GM19025 (cell line): ENCODE data around the gene SPSB1.

Experiments
- ATAC-seq: cut with Tn5 transposase; IDR thresholded peaks from one replicate; pipeline ENCODE4 v1.9.1; 2021; ENCODE audit warnings: mild to moderate bottlenecking, low read depth, moderate library complexity; ENCODE audit not compliant: unreplicated experiment

Gene SPSB1

DNA sequence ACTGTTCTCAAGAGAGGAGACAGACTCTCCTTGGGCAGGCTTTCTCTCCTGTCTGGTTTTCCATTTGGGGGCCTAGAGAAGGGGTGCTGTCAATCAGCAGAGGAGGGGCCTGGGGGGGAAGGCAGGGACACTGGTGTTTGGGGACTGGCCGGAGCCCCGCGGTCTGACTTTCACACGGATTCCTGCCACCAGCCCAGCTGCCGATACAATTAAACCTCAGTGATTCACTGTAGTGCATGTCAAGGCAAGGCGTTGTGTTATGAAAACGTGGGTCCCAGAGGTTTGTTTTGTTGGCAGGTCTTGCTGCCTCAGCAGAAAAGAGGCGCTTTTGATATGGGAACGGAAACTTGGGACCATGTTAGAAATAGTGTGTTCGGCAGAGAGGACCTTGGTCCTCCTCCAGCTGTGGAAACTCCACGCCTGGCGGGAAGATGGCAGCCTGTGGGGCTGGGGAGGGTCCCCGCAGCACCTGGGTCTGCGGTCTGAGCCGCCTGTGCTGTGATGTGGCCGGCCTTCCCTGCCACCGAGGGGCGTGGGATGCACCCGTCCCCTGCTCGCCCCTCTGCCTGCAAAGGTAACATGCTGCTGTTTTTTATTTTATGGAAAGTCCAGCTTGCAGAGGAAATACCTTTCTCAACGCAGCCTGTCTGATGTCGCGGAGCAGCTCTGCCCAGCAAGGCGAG lies 47.6 kb downstream of the SPSB1 start:
- ATAC-seq, result no peak

DNA sequence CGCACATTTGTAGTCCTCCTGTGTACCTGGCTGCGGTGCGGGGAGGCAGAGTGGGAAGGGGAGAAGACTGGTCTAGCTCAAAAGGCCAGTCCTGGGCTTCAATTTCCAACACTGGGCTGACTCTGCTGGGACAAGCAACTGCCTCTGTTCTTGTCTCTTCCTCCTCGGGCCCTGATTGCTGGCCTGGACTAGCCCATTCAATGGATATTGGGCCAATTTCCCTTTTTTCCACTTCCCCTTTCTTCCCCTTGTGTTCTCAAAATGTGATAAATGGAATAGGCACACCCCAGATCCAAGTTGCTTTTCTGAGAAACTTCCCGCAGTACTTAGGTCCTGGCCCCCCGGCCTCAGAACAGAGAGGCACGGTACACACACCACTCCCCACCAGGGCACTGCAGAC lies 48.2 kb downstream of the SPSB1 start:
- ATAC-seq, result no peak

DNA sequence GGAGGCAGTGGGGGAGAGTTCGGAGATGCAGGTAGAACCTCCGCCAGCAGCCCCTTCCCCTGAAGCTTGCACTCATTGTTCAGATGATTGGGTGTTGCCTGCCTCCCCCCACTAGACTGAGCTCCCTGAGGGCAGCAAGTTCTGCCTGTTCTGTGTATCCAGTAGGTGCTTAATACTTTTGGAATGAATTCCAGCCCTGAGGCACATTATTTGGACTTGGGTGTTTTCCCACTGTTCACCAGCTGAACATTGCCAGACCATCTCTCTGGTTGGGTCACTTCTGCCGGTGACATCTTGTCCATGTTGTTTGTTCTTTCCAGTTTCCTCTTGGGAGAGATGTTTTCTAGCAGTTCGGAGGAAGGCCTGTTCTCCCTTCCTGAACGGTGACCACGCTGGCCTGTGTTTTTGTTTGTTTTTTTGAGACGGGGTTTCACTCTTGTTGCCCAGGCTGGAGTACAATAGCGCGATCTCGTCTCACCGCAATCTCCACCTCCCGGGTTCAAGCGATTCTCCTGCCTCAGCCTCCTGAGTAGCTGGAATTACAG lies 48.7 kb downstream of the SPSB1 start:
- no peak for ATAC-seq

DNA sequence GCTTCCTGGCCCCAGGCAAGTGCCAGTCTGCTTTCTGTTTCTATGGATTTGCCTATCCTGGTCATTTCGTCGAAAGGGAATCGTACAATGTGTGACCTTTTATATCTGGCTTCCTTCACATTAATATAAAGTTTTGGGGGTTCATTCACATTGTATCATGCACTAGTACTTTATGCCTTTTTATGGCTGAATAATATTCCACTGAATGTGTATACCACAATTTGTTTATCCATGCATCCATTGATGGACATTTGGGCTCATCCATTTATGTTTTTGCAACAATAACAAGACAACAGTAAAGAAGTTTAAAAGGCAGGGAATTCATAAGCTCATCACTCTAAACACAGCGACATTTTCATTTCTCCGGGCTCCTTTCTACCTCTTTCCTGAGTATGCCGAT lies 50.6 kb downstream of the SPSB1 start:
- no peak for ATAC-seq

DNA sequence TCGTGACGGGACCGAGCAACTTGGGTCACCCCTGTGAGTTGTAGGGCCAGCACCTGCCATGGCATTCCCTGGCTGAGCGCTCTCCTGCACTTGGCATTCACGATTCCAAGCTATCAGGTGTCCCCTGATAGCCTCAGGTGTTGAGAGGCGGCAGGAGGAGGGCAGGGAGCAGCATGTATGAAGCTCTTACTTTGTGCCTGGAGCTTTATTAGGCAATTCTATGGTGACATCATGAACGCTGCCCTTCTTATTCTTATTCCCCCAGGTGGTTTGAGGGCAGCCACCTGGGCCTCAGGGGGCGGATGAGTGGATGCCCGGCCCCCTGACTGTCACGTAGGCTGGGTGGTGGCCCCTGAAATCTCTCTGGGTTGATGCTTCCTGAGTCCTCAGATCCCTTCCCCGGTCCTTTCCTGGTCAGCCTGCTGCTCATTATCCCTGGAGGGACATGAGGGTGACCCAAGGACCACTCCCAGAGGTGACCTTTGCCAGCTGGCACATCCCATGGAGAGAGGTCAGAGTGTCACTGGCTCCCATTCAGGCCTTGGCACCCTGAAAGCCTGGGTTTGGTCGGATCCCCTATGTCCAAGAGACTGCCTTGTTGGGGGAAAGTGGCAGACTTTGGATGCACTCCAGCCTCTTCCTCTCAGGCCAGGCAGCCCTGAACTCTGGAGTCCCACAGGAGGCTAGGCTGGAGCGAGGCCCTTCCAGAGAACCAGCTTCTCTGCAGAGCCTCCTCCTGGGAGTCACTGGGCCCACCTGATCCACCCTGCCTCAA lies 51.9 kb downstream of the SPSB1 start:
- no peak for ATAC-seq

DNA sequence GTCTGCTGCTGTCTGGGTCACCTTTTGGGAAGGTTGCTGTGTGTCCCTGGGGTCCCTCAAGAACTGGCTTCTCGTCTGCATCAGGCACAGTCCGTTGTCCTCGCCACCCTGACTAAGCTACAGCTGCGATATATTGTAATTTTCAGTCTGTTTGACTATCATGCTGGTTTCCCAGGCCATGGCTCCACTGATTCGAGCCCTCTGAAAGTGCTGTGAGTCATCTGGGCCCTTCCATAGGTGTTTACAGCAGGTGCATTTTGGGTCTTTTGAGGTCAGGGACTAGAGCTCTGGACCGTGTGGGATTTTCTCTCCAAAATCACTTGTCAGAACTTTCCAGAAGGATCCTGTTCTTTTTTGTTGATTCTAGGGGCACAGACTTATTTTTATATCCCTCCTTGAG lies 52.8 kb downstream of the SPSB1 start:
- no peak for ATAC-seq

DNA sequence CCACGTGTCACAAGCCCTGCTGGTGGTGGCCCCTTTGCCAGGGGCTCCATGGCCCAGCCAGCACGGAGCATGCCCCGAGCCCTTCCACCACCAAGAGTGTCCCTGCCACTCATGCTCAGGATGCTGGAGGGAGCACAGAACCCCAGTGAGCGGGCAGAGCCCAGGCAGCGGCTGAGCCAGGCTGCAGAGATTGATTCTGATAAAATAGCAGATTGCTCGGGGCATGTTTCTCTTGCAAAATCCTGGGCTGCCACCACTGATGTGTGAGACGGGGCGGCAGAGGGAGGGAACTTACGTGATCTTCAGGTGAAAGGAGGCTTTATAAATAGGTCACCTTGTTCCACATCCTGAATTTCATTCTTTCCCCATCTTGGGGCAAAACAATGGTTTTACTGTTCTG lies 53.2 kb downstream of the SPSB1 start:
- no peak for ATAC-seq

DNA sequence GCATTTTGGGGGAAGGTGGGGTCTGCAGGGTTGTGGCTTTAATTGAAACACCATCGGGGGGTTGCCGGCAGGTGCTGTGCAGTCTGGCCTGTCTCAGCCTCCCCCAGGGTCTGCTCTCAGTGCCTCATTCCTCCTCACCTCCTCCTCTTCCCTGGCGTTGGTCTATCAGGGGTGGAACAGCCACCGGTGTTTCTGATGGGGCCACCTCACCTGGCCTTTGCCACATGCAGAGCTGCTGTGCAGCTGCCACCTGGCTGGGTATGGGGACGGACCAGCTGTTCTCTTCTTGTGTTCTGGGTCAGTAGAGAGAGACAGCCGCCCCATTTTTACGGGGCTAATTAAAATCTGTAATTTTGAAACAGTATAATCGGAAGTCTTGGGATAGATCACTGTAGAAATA lies 53.9 kb downstream of the SPSB1 start:
- ATAC-seq, result no peak

DNA sequence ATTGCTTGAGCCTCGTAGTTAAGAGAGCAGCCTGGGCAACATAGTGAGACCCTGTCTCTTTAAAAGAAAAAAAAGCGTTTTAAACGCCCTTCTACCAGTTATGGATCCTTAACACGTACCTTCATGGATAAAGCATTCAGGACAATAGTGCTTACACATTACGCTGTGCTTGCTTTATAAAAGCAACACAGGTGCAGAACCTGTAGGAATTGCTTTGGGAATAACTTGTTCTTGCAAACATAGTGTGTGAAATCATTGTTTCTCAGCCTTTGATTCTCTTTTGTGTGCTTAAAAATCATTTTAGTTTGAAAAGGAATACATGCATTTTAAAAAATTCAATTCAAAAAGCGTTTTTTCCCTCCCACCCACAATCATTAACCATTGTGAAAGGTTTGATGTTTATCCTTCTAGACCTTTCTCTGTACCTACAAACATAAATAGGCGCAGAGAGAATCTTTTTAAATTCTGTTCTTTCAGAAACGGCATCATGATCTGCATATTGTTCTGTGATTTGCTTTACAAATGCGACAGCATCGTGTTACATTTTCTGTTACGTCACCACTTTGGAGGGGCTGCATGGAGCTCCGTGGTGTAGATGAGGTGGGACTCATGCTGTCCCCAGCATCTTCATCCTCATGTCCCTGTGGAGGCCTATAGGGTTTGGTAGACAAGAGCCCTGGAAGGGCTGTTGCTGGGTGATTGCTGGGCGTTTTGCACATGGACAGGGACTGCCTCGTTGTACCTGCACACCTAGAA lies 54.6 kb downstream of the SPSB1 start:
- ATAC-seq, result no peak

DNA sequence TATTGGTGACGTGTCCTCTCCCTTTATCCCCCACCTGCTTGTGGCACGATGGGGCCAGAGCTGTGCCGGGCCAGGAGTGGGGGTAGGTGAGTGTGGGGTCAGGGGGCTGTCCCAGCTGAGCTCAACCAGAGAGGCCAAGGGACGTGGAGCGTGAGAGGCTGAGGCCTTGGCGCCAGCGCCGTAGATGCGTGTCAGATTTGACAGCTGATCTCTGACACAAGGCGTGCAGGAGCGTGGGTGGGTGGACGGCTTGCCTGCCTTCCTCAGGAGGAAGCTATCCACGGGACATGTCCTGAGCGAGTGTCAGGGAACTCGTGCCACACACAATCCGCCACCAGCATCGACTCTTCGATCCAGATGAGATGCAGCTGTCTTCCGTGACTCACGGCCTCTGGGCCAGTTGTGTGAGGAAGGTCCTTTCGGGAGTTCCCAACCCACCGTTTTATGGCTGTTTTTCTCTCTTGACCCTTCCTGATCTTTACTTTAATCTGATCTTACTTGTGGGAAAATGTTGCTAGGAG lies 56.7 kb downstream of the SPSB1 start:
- ATAC-seq, result no peak

DNA sequence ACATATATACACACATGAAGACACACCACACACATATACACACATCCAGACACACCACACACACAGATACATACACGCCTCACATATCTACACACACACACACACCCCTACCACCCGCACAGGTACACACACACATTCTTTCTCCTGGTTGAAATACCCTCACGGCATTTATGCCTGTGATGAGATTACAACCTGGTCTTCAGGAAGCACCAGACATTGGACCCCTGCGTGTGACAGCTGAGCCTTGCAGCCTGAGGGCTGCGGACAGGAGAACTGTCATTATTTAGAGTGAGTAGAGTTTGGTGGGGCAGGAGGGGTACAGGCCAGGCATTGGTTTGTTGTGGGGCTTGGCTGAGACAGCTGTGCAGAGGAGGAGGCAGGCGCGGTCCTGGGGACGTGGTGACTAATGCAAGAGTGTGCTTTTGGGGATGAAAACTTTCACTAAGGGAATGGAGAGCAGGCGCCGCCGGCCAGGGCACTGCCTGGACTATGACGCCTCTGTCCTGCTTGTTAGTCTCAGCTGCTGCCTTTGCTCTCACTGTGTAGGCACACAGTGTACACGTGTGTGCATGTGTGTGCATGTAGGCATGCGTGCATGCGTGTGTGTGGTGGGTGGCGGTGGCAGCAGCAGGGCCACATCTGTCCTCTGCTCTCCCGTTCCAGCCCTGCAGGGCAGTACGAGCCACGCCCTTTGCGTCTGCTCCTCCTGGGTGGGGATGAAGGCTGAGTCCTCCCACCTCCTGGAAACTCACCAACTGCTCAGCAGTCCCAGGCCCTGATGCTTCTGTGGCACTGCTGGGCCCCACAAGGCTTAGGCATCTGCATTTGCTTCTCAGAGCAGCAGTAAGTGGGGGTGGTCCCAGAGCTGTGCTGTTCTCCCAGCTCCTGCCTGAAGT lies 57.6 kb downstream of the SPSB1 start:
- no peak for ATAC-seq

DNA sequence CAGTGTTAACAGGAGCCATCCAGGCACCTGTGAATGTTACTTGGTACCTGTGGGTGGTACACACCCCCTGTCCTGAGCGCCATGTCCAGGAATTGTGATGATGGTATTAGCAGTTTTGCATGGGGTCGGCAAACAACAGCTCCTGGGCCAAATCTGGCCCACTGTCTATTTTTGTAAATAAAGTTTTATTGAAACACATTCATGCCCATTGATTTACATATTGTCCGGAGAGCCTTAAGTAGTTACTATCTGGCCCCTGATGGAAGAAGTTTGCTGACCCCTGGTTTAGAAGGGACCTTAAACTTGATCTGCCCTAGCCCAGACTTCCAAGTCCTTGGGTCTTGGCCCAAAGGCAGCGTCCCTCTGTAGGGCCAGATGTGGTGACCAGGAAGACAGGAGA lies 58.3 kb downstream of the SPSB1 start:
- ATAC-seq, result no peak

DNA sequence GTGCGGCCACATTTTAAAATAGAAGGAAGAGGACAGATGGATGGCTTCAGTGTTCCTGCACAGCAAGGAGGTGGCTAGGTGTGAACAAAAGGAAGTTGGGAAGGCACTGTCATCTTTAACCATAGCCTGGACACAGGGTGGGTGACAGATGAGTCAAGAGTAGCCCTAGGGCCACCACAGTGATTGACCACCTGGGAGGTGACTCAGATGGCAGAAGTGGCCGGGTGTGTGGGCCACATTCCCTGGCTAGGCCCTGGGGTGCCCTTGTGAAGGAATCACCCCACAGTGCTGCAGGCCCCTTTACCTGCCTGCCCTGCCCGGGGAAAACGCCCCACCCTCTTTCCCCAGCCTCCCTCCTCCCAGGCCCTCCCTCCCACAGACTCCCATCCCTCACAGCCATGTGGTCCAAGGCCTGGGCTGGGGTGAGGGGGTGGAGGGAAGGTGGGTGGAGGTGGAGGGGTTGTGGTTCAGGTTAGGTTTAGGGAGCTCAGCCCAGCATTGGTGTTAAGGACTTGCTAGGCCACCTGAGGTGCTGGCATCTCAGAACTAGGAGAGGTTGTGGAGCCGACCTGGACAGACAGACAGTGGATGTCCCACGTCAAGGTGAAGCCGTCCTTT lies 59.1 kb downstream of the SPSB1 start:
- ATAC-seq, result no peak

DNA sequence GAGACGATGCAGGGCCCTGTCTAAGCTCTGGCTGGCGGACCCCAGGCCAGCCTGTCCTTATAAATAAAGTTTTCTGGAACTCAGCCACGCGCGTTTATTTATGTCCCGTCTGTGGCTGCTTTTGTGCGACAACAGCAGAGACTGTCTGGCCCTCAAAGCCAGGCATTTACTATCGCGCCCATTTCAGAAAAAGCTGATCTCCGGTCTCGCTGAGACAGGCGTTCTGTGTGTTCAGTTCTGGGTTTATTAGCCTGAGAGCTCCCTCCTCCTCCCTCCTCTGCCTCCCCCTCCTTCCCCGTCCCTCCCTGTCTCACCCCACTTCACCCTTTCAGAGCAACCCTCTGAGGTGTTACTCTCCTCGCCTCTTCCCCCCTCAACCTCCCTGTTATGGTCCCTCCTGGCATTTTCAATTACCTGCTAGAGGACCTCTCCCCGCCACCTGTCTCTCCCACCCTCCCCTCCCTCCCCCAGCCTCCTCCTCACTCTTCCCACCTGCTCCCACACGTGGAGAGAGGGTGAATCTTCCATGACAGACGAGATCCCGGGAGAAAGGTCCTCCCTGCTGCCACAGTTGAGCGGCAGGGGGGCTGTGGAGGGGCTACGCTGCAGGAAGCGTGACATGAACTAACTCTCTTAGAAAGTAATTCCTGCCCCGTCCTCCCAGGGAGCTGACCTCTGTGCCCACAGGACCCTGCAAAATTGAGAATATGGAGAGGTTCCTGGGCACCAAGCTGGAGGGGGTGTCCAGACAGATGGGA lies 59.9 kb downstream of the SPSB1 start:
- no peak for ATAC-seq

DNA sequence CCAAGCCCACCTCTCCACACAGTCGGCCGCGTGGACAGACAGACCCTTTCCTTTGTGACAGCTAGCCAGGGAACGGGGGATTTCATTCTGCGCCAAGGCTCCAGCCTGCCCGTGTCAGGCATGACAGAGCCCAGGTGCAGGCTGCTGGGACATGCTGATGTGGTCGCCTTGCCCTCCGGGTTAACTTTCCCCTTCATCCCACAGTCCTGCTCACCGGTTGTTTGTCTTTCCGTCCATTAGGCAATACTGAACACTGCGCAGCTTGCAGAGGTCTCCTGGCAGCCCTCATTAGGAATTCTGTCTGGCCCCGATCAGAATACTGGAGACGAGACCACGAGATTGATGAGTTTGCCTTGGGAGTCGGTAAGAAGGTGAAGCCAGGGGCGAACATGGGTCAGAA lies 62.8 kb downstream of the SPSB1 start:
- ATAC-seq, result no peak

DNA sequence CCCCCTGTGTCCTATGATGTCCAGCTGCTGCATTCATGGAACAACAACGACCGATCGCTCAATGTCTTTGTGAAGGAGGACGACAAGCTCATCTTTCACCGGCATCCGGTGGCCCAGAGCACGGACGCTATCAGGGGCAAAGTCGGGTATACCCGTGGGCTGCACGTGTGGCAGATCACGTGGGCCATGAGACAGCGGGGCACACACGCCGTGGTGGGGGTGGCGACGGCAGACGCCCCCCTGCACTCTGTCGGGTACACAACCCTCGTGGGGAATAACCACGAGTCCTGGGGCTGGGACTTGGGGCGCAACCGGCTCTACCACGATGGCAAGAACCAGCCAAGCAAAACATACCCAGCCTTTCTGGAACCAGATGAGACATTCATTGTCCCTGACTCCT lies 63.3 kb downstream of the SPSB1 start:
- no peak for ATAC-seq

DNA sequence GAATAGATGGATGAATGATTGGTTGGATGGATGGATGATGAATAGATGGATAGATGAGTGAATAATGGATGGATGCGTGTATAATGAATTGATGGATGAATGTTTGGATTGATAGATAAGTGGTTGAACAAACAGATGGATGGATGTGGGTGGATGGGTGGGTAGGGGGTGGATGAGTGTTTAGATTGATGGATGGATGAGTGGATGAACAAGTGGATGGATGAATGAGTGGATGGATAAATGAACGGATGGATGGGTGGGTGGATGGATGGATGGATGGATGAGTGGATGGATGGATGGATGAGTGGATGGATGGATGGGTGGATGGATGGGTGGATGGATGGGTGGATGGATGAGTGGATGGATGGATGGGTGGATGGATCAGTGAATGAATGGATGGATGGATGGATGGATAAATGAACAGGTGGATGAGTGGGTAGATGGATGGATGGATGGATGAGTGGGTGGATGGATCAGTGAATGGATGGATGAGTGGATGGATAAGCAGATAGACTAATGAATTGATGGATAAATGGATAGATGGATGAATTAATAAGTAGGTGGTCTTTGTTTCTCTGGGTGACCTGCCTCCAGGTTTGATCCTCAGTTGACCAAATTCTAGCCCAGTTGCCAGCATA lies 64.3 kb downstream of the SPSB1 start:
- no peak for ATAC-seq

DNA sequence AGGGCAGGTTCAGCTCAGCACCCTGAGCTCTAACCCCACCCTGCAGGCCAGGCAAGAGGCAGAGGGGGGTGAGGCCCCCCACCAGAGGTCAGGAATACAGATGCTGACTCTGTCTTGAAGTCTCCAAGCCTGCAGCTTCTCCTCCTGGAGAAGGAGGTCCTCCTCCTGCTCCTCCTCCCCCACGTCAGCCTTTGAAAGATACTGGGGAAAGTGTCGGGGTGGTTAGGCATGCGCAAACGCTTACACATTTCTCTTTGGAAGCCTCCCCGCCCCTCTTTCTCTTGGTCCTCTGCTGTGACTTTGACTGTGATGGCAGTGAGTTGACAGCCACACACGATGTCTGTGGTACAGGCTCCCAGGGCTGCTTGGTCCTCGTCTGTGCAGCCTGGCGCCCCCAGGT lies 65.3 kb downstream of the SPSB1 start:
- ATAC-seq, result no peak
